ENCODE results near the gene UTF1.

UTF1 gene

DNA sequence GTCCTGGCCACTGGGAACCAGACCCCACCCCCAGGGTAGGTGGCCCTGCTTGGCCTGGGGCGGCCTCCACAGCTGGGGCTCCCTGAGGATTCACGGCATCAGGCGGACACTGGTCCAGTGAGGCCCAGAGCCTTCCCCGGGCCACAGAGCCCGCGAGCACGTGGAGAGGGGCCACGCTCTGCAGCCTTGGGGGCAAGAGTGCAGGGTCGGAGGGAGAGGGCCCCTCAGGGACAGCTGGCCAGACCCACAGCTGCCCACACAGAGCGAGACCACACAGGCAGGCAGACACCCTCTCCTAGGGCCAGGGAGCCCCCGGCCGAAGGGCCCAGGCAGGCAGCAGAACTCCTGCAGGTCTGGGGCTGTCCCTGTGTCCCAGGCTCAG is 18.3 kb downstream of the UTF1 start:
- TF ChIP-seq, protein P1, sequence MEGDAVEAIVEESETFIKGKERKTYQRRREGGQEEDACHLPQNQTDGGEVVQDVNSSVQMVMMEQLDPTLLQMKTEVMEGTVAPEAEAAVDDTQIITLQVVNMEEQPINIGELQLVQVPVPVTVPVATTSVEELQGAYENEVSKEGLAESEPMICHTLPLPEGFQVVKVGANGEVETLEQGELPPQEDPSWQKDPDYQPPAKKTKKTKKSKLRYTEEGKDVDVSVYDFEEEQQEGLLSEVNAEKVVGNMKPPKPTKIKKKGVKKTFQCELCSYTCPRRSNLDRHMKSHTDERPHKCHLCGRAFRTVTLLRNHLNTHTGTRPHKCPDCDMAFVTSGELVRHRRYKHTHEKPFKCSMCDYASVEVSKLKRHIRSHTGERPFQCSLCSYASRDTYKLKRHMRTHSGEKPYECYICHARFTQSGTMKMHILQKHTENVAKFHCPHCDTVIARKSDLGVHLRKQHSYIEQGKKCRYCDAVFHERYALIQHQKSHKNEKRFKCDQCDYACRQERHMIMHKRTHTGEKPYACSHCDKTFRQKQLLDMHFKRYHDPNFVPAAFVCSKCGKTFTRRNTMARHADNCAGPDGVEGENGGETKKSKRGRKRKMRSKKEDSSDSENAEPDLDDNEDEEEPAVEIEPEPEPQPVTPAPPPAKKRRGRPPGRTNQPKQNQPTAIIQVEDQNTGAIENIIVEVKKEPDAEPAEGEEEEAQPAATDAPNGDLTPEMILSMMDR (conservative IDR thresholded peaks at IDR 0.05; ENCODE audit: low read depth, low read length): no peak
- DNase-seq (ENCODE audit: low read depth): no peak

DNA sequence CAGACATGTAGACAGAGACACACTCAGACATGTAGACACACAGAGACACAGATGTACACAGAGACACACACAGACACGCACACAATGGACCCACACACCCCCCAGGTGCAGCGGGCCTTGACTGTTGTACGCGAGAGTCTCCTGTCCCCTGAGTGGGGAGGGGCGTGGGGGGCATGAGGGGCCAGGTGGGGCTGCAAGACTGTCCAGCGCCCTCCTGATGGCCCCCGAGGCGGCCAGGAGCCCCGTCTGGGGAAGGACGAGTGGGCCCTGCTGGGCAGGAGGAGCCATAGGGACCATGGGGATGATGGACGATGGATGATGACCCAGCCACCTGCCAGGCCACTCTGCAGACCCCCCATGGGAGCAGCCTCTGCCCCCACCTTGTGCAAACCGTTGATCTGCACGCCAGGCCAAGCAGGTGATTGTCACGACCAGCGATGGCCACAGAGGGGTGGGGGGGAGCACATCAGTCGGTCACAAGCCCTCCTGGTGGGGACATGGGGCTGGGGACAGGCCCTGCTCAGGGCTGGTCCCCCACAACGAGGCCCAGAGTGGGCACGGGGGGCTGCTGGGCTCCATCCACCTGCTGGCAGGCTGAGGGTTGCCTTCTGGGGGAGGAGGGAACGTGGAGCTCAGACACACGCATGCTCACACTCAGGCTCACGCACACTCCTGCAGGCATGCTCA is 19.2 kb downstream of the UTF1 start:
- no peak for DNase-seq (ENCODE audit: low read depth)
- TF ChIP-seq, protein P1 (conservative IDR thresholded peaks at IDR 0.05; ENCODE audit: low read depth, low read length): no peak

More for the DNA sequence above, 18.3 kb downstream of the UTF1 start:
- no peak overlapping the region for H3K4me3 ChIP-seq (ENCODE audit: low read depth, low read length)

DNA sequence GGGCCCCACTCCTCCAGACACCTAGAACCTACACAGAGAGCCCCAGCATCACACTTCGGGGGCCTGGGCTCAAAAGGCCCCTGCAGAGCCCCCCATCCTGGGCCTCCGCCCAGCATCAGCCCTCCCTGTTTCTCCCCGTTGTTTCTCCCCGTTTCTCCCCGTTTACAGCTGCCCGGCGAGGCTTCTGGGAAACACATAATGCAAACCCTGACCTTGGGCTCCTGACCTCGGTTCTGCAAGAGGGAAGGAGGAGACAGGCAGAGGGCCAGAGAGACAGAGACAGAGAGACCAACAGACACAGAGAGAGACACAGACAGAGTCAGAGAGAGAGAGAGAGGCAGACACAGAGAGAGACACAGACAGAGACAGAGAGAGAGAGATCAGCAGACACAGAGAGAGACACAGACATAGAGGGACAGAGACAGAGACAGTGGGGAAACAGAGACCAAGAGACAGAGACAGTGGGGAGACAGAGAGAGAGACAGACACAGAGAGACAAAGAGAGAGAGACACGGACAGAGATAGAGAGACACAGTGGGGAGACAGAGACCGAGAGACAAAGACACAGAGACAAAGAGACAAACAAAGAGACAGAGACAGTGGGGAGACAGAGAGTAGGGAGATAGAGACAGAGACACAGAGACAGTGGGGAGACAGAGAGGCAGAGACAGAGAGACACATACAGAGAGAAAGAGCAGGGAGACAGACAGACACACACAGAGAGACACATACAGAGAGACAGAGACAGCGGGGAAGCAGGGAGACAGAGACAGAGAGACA is 20.1 kb downstream of the UTF1 start:
- H3K4me3 ChIP-seq (ENCODE audit: low read depth, low read length): no peak overlapping the region
- DNase-seq (ENCODE audit: low read depth): no peak
- TF ChIP-seq, protein P1 (conservative IDR thresholded peaks at IDR 0.05; ENCODE audit: low read depth, low read length): no peak

More for the DNA sequence above, 19.2 kb downstream of the UTF1 start:
- no peak overlapping the region for H3K4me3 ChIP-seq (ENCODE audit: low read depth, low read length)

DNA sequence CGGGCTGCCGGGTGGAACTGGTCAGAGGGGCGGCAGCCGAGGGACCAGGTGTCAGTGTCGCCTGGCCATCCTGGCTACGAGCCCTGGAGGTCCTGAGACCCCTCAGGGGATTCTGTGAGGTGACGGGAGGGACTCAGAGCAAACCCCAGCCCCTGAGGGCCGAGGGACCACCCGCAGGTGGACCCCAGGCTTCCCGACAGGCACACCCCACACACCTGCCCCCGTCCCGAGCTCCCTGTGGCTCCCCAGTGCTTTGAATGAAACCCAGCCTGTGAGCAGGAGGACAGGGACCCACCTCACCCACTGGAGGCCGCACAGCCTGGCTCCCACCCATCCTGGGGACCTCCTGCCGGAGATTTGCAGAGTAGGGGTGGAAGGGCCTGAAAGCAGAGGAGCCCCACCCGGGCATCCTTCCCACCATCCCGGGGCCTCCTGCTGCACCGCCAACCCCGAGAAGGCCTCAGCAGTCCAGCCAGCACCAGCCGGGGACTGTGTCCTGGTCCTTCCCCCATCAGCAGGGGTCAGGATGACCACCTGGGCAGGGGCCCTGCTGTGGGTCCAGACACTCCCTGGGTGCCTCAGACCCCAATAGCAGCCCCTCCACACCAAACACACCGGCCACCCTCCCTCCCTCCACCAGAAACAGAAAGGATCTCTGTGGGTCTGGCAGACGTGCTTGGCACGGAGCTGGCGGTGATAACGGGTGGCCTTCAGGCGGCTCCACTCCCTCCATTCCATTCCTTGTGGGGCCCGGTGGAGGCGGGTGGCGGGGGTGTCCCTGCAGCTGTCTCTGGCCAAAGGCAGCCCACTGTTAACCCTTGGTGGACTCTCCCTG is 21.6 kb downstream of the UTF1 start:
- TF ChIP-seq, protein P1 (conservative IDR thresholded peaks at IDR 0.05; ENCODE audit: low read depth, low read length): no peak
- no peak overlapping the region for H3K4me3 ChIP-seq (ENCODE audit: low read depth, low read length)
- no peak for DNase-seq (ENCODE audit: low read depth)

DNA sequence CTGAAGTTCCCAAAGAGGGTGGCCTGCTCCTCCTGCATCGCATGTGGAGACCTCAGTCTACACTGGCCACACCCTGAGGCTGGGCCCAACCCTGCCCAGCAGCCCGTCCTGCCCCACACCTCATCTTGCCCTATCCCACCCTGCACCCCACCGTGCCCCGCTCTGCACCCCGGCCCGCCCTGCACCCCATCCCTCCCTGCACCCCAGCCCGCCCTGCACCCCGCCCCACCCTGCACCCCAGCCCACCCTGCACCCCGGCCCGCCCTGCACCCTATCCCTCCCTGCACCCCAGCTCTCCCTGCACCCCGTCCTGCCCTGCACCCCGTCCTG is 22.2 kb downstream of the UTF1 start:
- no peak overlapping the region for H3K4me3 ChIP-seq (ENCODE audit: low read depth, low read length)
- TF ChIP-seq, protein P1 (conservative IDR thresholded peaks at IDR 0.05; ENCODE audit: low read depth, low read length): no peak
- DNase-seq (ENCODE audit: low read depth): no peak

DNA sequence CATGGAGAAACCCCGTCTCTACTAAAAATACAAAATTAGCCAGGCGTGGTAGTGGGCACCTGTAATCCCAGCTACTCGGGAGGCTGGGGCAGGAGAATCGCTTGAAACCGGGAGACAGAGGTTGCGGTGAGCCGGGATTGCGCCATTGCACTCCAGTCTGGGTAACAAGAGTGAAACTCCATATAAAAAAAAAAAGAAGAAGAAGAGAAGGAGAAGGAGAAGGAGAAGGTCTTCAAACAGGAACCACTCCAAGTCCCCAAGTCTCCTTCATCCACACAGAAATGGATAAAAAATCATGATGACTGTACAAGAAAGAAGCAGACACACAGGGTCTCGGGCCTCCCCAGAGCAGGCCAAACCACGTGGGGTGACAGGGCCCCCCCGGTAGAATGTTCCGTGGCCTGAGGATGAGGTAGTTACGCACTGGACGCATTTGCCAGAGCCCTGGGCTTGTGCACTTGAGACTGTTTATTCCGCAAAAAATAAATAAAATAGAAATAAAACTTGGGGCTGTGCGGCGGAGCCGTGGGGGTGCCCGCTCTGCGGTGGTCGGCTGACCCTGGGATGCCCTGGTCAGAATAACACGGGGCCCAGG is 23.4 kb downstream of the UTF1 start:
- H3K4me3 ChIP-seq (ENCODE audit: low read depth, low read length): no peak overlapping the region
- no peak for DNase-seq (ENCODE audit: low read depth)
- TF ChIP-seq, protein P1 (conservative IDR thresholded peaks at IDR 0.05; ENCODE audit: low read depth, low read length): no peak
